Measurements from ENCODE around the gene ANKS3.

ANKS3 gene

GRCh38 chr16:4734730-4735535 is 862 bp upstream of the ANKS3 start (continued):
- TF ChIP-seq HOXC10 (CRISPR knock-in tag; IDR thresholded peaks at IDR 0.05) (no peak), GFI1B (tag by site-specific recombination; IDR thresholded peaks at IDR 0.05) (no peak), ZNF202 (tag by site-specific recombination; IDR thresholded peaks at IDR 0.05; ENCODE audit: borderline replicate concordance) (no peak), ZNF704 (tag by site-specific recombination; IDR thresholded peaks at IDR 0.05) (no peak), ZBTB17 (tag by site-specific recombination; IDR thresholded peaks at IDR 0.05) (peak; percentile 62; the same call in 1 of the 2 replicates), ZBTB10 (tag by site-specific recombination; IDR thresholded peaks at IDR 0.05) (no peak), ZBTB8A (tag by site-specific recombination; IDR thresholded peaks at IDR 0.05) (no peak), EGR2 (tag by site-specific recombination; IDR thresholded peaks at IDR 0.05; ENCODE audit: low read depth) (no peak), ZNF214 (tag by site-specific recombination; IDR thresholded peaks at IDR 0.05; ENCODE audit: borderline replicate concordance) (no peak), MYNN (tag by site-specific recombination; IDR thresholded peaks at IDR 0.05; ENCODE audit: borderline replicate concordance) (peak; percentile 92), ZNF596 (tag by site-specific recombination; IDR thresholded peaks at IDR 0.05) (no peak), KLF16 (tag by site-specific recombination; IDR thresholded peaks at IDR 0.05) (0 out of 2 replicates have a peak, but pooled peaks have one; percentile 15), MZF1 (tag by site-specific recombination; IDR thresholded peaks at IDR 0.05; ENCODE audit: borderline replicate concordance) (no peak), ZNF175 (tag by site-specific recombination; IDR thresholded peaks at IDR 0.05) (no peak), ELK4 (IDR thresholded peaks at IDR 0.05; ENCODE audit: borderline replicate concordance, low read depth, low read length) (no peak), ZNF645 (tag by site-specific recombination; IDR thresholded peaks at IDR 0.05) (no peak), GLIS1 (tag by site-specific recombination; IDR thresholded peaks at IDR 0.05) (no peak), ZNF146 (tag by site-specific recombination; IDR thresholded peaks at IDR 0.05) (no peak), ZFP3 (tag by site-specific recombination; IDR thresholded peaks at IDR 0.05; ENCODE audit: low read depth) (no peak), WT1 (tag by site-specific recombination; IDR thresholded peaks at IDR 0.05) (no peak), GLI4 (tag by site-specific recombination; IDR thresholded peaks at IDR 0.05) (peak; percentile 84; the same call in 1 of the 2 replicates), PRDM2 (tag by site-specific recombination; IDR thresholded peaks at IDR 0.05; ENCODE audit: borderline replicate concordance) (no peak), GLI2 (tag by site-specific recombination; IDR thresholded peaks at IDR 0.05; ENCODE audit: borderline replicate concordance, low read depth) (no peak), CTCF (tag by site-specific recombination; IDR thresholded peaks at IDR 0.05) (no peak)
